Keratinocyte (primary cell): ENCODE results near the gene TSPYL6. TPM values are rescaled to one million over a fixed set of nuclear protein-coding genes. Genes with fewer than 3 reads are reported as not detected.

Experiments used
- DNase-seq: peaks from one replicate; pipeline ENCODE4 v3.0.0-alpha.2; 2011; ENCODE audit warnings: low read depth, missing footprints, low spot score
- FAIRE-seq: peaks from 2 replicates; lab custom pipeline; 2011; peaks lifted over from hg19 to GRCh38; lab: Jason Lieb, UNC
- H2AFZ ChIP-seq: 2 replicates; pipeline ENCODE4 v1.6.0; 2012; ENCODE audit warnings: low read length, control low read depth, inconsistent platforms; ENCODE audit not compliant: control insufficient read depth
- H3K27ac ChIP-seq: 2 replicates; pipeline ENCODE4 v1.5.1; 2011; ENCODE audit warnings: low read length; ENCODE audit not compliant: control insufficient read depth, insufficient read depth
- H3K27me3 ChIP-seq: 3 replicates; pipeline ENCODE4 v1.6.0; 2011; ENCODE audit warnings: low read length; ENCODE audit not compliant: control insufficient read depth, insufficient read depth; ENCODE audit errors: extremely low read depth
- H3K36me3 ChIP-seq, 2 experiments: 2 replicates in 1 of 2; 3 replicates in 1 of 2; pipeline ENCODE4 v1.5.1; 2011; ENCODE audit warnings: low read length in 2 of 2, mild to moderate bottlenecking in 1 of 2; ENCODE audit not compliant: control insufficient read depth in 2 of 2, insufficient read depth in 2 of 2; ENCODE audit errors: extremely low read depth in 1 of 2
- H3K4me1 ChIP-seq: 3 replicates; pipeline ENCODE4 v1.5.1; 2011; ENCODE audit warnings: low read length; ENCODE audit not compliant: control insufficient read depth, insufficient read depth; ENCODE audit errors: extremely low read depth
- H3K4me2 ChIP-seq: 3 replicates; pipeline ENCODE4 v1.6.0; 2011; ENCODE audit warnings: low read depth, low read length; ENCODE audit not compliant: control insufficient read depth, insufficient read depth; ENCODE audit errors: extremely low read depth
- H3K4me3 ChIP-seq, 3 experiments: fragments of 200-600 bp in 1 of 3; sonication (generic) in 1 of 3; 2 replicates in 2 of 3; 3 replicates in 1 of 3; pipeline ENCODE4 v1.5.1; 2011 to 2016; ENCODE audit warnings: low read length in 3 of 3, mild to moderate bottlenecking in 3 of 3, control low read depth in 2 of 3, inconsistent platforms in 1 of 3, low read depth in 1 of 3, mixed read lengths in 1 of 3, mixed run types in 1 of 3, moderate library complexity in 1 of 3; ENCODE audit not compliant: control insufficient read depth in 2 of 3, insufficient read depth in 2 of 3; ENCODE audit errors: extremely low read depth in 1 of 3
- H3K79me2 ChIP-seq: 2 replicates; pipeline ENCODE4 v1.6.0; 2012; ENCODE audit warnings: low read length; ENCODE audit not compliant: control insufficient read depth, insufficient read depth
- H3K9ac ChIP-seq: 3 replicates; pipeline ENCODE4 v1.6.0; 2011; ENCODE audit warnings: low read length; ENCODE audit not compliant: control insufficient read depth, insufficient read depth; ENCODE audit errors: extremely low read depth
- H3K9me1 ChIP-seq: 3 replicates; pipeline ENCODE4 v1.6.0; 2011; ENCODE audit warnings: low read length; ENCODE audit not compliant: control insufficient read depth, insufficient read depth; ENCODE audit errors: extremely low read depth
- H3K9me3 ChIP-seq: 2 replicates; pipeline ENCODE4 v1.5.1; 2012; ENCODE audit warnings: low read depth, low read length; ENCODE audit not compliant: control insufficient read depth
- H4K20me1 ChIP-seq: 3 replicates; pipeline ENCODE4 v1.6.0; 2011; ENCODE audit warnings: low read length; ENCODE audit not compliant: control insufficient read depth, insufficient read depth; ENCODE audit errors: extremely low read depth
- EZH2 ChIP-seq: IDR thresholded peaks from one replicate; pipeline ENCODE4 v1.6.1; 2012; ENCODE audit warnings: inconsistent platforms, mild to moderate bottlenecking, low read length, moderate library complexity
- dilution Hi-C: fragments of 300-500 bp; cut with MboI; formaldehyde crosslinking; loops from one replicate; pipeline ENCODE4 v1.7.0; 2020; ENCODE audit warnings: low sequenced_read_pairs; ENCODE audit not compliant: extremely low pct_ligation_motif_present
- polyA plus RNA-seq, 5 experiments: library from polyadenylated mRNA; depleted of rRNA in 3 of 5; stranded (reverse) in 3 of 5; stranded (forward) in 1 of 5; unstranded in 1 of 5; fragments of >200 nt; gene quantifications; 1 replicate in 1 of 5; 2 replicates in 3 of 5; 3 replicates in 1 of 5; pipeline versions ENCODE4 v1.2.1 to v1.2.3, GENCODE V29; 2011 to 2012; ENCODE audit warnings: missing spikeins in 2 of 5, low read depth in 1 of 5, low replicate concordance in 1 of 5
- TF ChIP-seq, protein P1 (sequence below), 3 experiments: IDR thresholded peaks in 1 of 3; conservative IDR thresholded peaks in 1 of 3; optimal IDR thresholded peaks in 1 of 3; 2 replicates in 2 of 3; 3 replicates in 1 of 3; pipeline versions ENCODE3 to v1.5.1; 2011; ENCODE audit warnings: low read length in 3 of 3, mild to moderate bottlenecking in 3 of 3, moderate library complexity in 2 of 3, control low read depth in 1 of 3, inconsistent platforms in 1 of 3; ENCODE audit not compliant: insufficient read depth in 2 of 3; ENCODE audit errors: extremely low read depth in 1 of 3

TSPYL6 gene
- polyA plus RNA-seq, 1 donor (not counting 4 experiments of a cell fraction or from before 2014, with no cell fraction given): not detected

DNA sequence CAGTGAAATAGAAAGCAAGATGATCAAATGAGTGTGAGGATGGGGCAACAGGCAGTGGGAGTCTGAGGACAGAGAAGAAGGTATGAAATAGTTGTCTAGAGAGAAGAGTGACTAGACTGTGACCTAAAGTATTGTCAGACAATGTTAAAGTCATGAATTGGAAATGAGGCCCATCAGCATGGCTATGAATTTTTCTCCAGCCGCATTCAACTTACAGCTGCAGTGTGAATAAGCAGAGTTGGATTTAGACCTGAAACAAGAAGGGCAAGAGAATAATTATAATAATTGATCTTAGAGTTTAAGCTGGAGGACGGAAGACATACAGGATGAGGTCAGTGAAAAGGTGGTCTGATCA, 4.2 kb upstream of the TSPYL6 start:
- Histone ChIP-seq H3K36me3 (no peaks in the 10 kb centered on the region), H3K9me3 (no peaks in the 10 kb centered on the region), H2AFZ (no peak overlapping the region), H3K79me2 (no peaks in the 10 kb centered on the region), H3K27ac (no peak overlapping the region), H4K20me1 (no peaks in the 10 kb centered on the region), H3K4me3 (no peak overlapping the region), H3K4me1 (no peaks in the 10 kb centered on the region), H3K4me2 (no peak overlapping the region), H3K9me1 (no peaks in the 10 kb centered on the region), H3K9ac (no peak overlapping the region), H3K27me3 (no peaks in the 10 kb centered on the region)
- dilution Hi-C loops: no loop called here
- TF ChIP-seq, protein P1, sequence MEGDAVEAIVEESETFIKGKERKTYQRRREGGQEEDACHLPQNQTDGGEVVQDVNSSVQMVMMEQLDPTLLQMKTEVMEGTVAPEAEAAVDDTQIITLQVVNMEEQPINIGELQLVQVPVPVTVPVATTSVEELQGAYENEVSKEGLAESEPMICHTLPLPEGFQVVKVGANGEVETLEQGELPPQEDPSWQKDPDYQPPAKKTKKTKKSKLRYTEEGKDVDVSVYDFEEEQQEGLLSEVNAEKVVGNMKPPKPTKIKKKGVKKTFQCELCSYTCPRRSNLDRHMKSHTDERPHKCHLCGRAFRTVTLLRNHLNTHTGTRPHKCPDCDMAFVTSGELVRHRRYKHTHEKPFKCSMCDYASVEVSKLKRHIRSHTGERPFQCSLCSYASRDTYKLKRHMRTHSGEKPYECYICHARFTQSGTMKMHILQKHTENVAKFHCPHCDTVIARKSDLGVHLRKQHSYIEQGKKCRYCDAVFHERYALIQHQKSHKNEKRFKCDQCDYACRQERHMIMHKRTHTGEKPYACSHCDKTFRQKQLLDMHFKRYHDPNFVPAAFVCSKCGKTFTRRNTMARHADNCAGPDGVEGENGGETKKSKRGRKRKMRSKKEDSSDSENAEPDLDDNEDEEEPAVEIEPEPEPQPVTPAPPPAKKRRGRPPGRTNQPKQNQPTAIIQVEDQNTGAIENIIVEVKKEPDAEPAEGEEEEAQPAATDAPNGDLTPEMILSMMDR (optimal IDR thresholded peaks at IDR 0.05 in 1 of 3, IDR thresholded peaks at IDR 0.05 in 1 of 3, conservative IDR thresholded peaks at IDR 0.05 in 1 of 3; ENCODE audit: extremely low read depth in 1 of 3, insufficient read depth in 2 of 3, low read length in 3 of 3): no peak
- no peak for TF ChIP-seq EZH2
- no peak for FAIRE-seq
- no peak for DNase-seq

DNA sequence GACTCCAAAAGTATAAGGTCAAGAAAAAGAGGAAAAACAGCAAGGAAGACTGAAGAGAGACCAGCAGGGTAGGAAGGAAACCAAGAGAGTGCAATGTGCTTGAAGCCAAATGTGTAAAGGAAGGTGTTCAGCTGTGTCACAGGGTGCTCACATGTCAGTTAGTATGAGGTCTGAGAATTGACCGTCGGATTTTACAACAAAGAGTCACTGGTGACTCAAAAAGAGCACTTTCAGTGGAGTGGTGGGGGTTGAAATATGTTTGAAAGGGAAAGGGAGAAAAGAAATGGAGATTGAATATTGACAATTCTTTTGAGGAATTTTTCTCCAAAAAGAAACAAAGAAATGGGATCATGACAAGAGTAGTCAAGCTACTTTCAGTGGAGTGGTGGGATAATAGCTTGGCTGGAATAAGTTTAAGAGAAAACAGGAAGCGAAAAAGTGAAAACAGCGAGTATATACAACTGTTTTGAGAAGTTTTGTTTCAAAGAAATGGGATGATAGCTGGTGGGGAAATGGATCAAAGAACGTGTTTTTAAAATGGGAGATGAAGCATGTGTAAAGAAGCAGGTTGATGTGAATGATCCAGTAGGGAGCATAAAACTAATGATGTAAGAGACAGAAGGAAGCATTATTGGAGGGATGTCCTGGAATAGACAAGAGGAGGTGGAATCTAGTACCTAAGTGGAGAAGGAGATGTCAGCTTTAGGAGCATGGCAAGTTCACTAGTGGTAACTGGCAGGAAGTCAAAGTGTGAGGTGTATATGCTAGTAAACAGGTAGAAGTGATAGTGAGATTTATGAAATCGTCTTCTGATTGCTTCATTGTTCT, 3.6 kb upstream of the TSPYL6 start:
- no peak for DNase-seq
- Histone ChIP-seq H3K4me3 (no peak overlapping the region), H3K9me1 (no peaks in the 10 kb centered on the region), H3K27me3 (no peaks in the 10 kb centered on the region), H3K36me3 (no peaks in the 10 kb centered on the region), H3K79me2 (no peaks in the 10 kb centered on the region), H3K9me3 (no peaks in the 10 kb centered on the region), H3K4me2 (no peak overlapping the region), H2AFZ (no peak overlapping the region), H3K4me1 (no peaks in the 10 kb centered on the region), H4K20me1 (no peaks in the 10 kb centered on the region), H3K27ac (no peak overlapping the region), H3K9ac (no peak overlapping the region)
- TF ChIP-seq EZH2: no peak
- TF ChIP-seq, protein P1 (optimal IDR thresholded peaks at IDR 0.05 in 1 of 3, IDR thresholded peaks at IDR 0.05 in 1 of 3, conservative IDR thresholded peaks at IDR 0.05 in 1 of 3; ENCODE audit: extremely low read depth in 1 of 3, insufficient read depth in 2 of 3, low read length in 3 of 3): no peak
- dilution Hi-C loops: no loop called here
- FAIRE-seq: no peak
